Astrocyte (in vitro differentiated cells and primary cell): Measurements from ENCODE around the gene TRPM4. TPM values are rescaled to one million over a fixed set of nuclear protein-coding genes. Genes with fewer than 3 reads are reported as not detected.
"Not testable (repeated sequence)": the region's sequence is repeated elsewhere in the genome, so short reads cannot be mapped to it uniquely, and the experiment has no call there.

Experiments
- DNase-seq: peaks from one replicate; pipeline ENCODE4 v3.0.0-alpha.2; 2010; ENCODE audit warnings: low read depth
- FAIRE-seq: peaks from 2 replicates; lab custom pipeline; 2011; peaks lifted over from hg19 to GRCh38; lab: Jason Lieb, UNC
- H2AFZ ChIP-seq: 2 replicates; pipeline ENCODE4 v1.6.0; 2012; ENCODE audit warnings: low read depth, low read length, inconsistent platforms
- H3K27ac ChIP-seq: 2 replicates; pipeline ENCODE4 v1.5.1; 2011; ENCODE audit warnings: low read depth, low read length, inconsistent platforms
- H3K27me3 ChIP-seq: 2 replicates; pipeline ENCODE4 v1.6.0; 2011; ENCODE audit warnings: low read length, inconsistent platforms; ENCODE audit not compliant: insufficient read depth
- H3K36me3 ChIP-seq: 2 replicates; pipeline ENCODE4 v1.5.1; 2011; ENCODE audit warnings: low read length, inconsistent platforms; ENCODE audit not compliant: insufficient read depth
- H3K4me1 ChIP-seq: 2 replicates; pipeline ENCODE4 v1.5.1; 2011; ENCODE audit warnings: low read length, inconsistent platforms; ENCODE audit not compliant: insufficient read depth
- H3K4me2 ChIP-seq: 2 replicates; pipeline ENCODE4 v1.6.0; 2012; ENCODE audit warnings: low read length, inconsistent platforms
- H3K4me3 ChIP-seq: 2 replicates; pipeline ENCODE4 v1.5.1; 2011; ENCODE audit warnings: low read depth, mild to moderate bottlenecking, low read length, inconsistent platforms; ENCODE audit not compliant: insufficient read depth
- H3K79me2 ChIP-seq: 2 replicates; pipeline ENCODE4 v1.6.0; 2012; ENCODE audit warnings: mild to moderate bottlenecking, low read length, inconsistent platforms; ENCODE audit not compliant: insufficient read depth
- H3K9ac ChIP-seq: 2 replicates; pipeline ENCODE4 v1.6.0; 2012; ENCODE audit warnings: mild to moderate bottlenecking, low read length, inconsistent platforms
- H3K9me3 ChIP-seq: 2 replicates; pipeline ENCODE4 v1.5.1; 2012; ENCODE audit warnings: low read depth, mild to moderate bottlenecking, low read length, inconsistent platforms; ENCODE audit not compliant: insufficient read depth
- H4K20me1 ChIP-seq: 2 replicates; pipeline ENCODE4 v1.6.0; 2012; ENCODE audit warnings: low read length, inconsistent platforms; ENCODE audit not compliant: insufficient read depth
- H3K27ac Mint-ChIP-seq: one replicate; pipeline ENCODE4 v1.8.0; 2021; ENCODE audit warnings: mild to moderate bottlenecking, mixed read lengths; ENCODE audit not compliant: unreplicated experiment
- H3K27me3 Mint-ChIP-seq: one replicate; pipeline ENCODE4 v1.8.0; 2021; ENCODE audit warnings: low read depth, mixed read lengths; ENCODE audit not compliant: unreplicated experiment
- H3K36me3 Mint-ChIP-seq: one replicate; pipeline ENCODE4 v1.8.0; 2021; ENCODE audit warnings: low read depth, mixed read lengths; ENCODE audit not compliant: unreplicated experiment
- H3K4me1 Mint-ChIP-seq: one replicate; pipeline ENCODE4 v1.8.0; 2021; ENCODE audit warnings: low read depth, mixed read lengths; ENCODE audit not compliant: unreplicated experiment
- H3K4me3 Mint-ChIP-seq: one replicate; pipeline ENCODE4 v1.8.0; 2021; ENCODE audit warnings: mild to moderate bottlenecking, moderate library complexity, mixed read lengths; ENCODE audit not compliant: unreplicated experiment
- H3K9me3 Mint-ChIP-seq: one replicate; pipeline ENCODE4 v1.8.0; 2021; ENCODE audit warnings: mild to moderate bottlenecking, mixed read lengths; ENCODE audit not compliant: unreplicated experiment
- CTCF ChIP-seq: IDR thresholded peaks from 2 replicates; pipeline ENCODE4 v1.5.1; 2011; ENCODE audit warnings: low read depth, mild to moderate bottlenecking, inconsistent platforms, low read length, moderate library complexity; ENCODE audit not compliant: insufficient read depth
- EZH2 ChIP-seq: IDR thresholded peaks from 2 replicates; pipeline ENCODE4 v1.6.1; 2012; ENCODE audit warnings: mild to moderate bottlenecking, low read length, inconsistent platforms; ENCODE audit not compliant: insufficient read depth
- total RNA-seq: library from RNA; stranded (reverse); gene quantifications from 2 replicates; pipeline ENCODE4 v1.2.1, GENCODE V29; 2021

Gene TRPM4
- total RNA-seq, 1 donor from 2014 or later, result 26.3 TPM

GRCh38 chr19:49120868-49121267 is 36.7 kb upstream of the TRPM4 start:
- H3K27me3 Mint-ChIP-seq, result peaks cover 20% of the 10 kb centered on the region
- H3K27ac Mint-ChIP-seq, result peak overlapping the region; percentile 27
- no peak for TF ChIP-seq CTCF
- no peak for TF ChIP-seq EZH2

GRCh38 chr19:49121841-49122240 is 35.8 kb upstream of the TRPM4 start:
- not testable (repeated sequence) for H3K4me3 Mint-ChIP-seq, H3K36me3 ChIP-seq, H3K4me1 Mint-ChIP-seq, H3K27ac Mint-ChIP-seq, DNase-seq, H2AFZ ChIP-seq, H3K9me3 Mint-ChIP-seq, FAIRE-seq, H3K9ac ChIP-seq, H3K36me3 Mint-ChIP-seq, H3K79me2 ChIP-seq, H3K4me2 ChIP-seq, H3K27me3 ChIP-seq, H3K9me3 ChIP-seq, H3K27ac ChIP-seq, H3K4me3 ChIP-seq
- H4K20me1 ChIP-seq, result peaks cover 15% of the 10 kb centered on the region
- H3K27me3 Mint-ChIP-seq, result peaks cover 20% of the 10 kb centered on the region
- peaks cover 12% of the 10 kb centered on the region for H3K4me1 ChIP-seq

More at GRCh38 chr19:49120868-49121267, 36.7 kb upstream of the TRPM4 start:
- Mint-ChIP-seq H3K4me3 (peak overlapping the region; percentile 51), H3K36me3 (peaks cover 7% of the 10 kb centered on the region), H3K9me3 (no peaks in the 10 kb centered on the region), H3K4me1 (peaks cover 7% of the 10 kb centered on the region)
- Histone ChIP-seq H3K36me3 (no peaks in the 10 kb centered on the region), H3K27ac (no peak overlapping the region), H3K27me3 (peaks cover 9% of the 10 kb centered on the region), H3K79me2 (no peaks in the 10 kb centered on the region), H2AFZ (no peak overlapping the region), H3K9ac (no peak overlapping the region), H3K4me1 (peaks cover 12% of the 10 kb centered on the region), H3K9me3 (no peaks in the 10 kb centered on the region), H3K4me3 (no peak overlapping the region), H4K20me1 (peaks cover 15% of the 10 kb centered on the region), H3K4me2 (no peak overlapping the region)
- no peak for FAIRE-seq
- DNase-seq, result no peak

- not testable (repeated sequence) for H3K27ac ChIP-seq, H3K4me3 Mint-ChIP-seq, H3K79me2 ChIP-seq, H3K27me3 ChIP-seq, H2AFZ ChIP-seq, FAIRE-seq, H3K9me3 ChIP-seq, H3K4me3 ChIP-seq, H4K20me1 ChIP-seq, H3K4me1 Mint-ChIP-seq, DNase-seq, H3K9ac ChIP-seq, H3K36me3 Mint-ChIP-seq, H3K27ac Mint-ChIP-seq, H3K36me3 ChIP-seq, H3K4me2 ChIP-seq, H3K9me3 Mint-ChIP-seq
- H3K27me3 Mint-ChIP-seq, result peaks cover 20% of the 10 kb centered on the region
- H3K4me1 ChIP-seq, result peaks cover 14% of the 10 kb centered on the region
Measured at GRCh38 chr19:49123285-49123684, 34.3 kb upstream of the TRPM4 start.
